Gastroesophageal sphincter (tissue), 3 donors: ENCODE data around the gene PRR19.

Source experiments
- CTCF ChIP-seq, 4 experiments: fragments of 200-600 bp in 2 of 4; fragments of 450-650 bp in 2 of 4; sonication (generic) in 1 of 4; IDR thresholded peaks; one replicate each; pipeline ENCODE4 v1.5.1; 2017 to 2019; ENCODE audit warnings: antibody characterized with exemption in 4 of 4, mild to moderate bottlenecking in 2 of 4, moderate library complexity in 2 of 4
- EP300 ChIP-seq: sonication (generic); formaldehyde crosslinking; IDR thresholded peaks from one replicate; pipeline ENCODE4 v1.6.1; 2017; ENCODE audit warnings: antibody characterized with exemption, mild to moderate bottlenecking

GRCh38 chr19:42279902-42280814, 21.8 kb upstream of the PRR19 start:
- TF ChIP-seq CTCF (IDR thresholded peaks at IDR 0.05), result peak in 3 of 4 experiments; percentile 95 to 98 (median 96)
- TF ChIP-seq EP300, result no peak
